ENCODE data around the gene OLFM3.

- no peak for TF ChIP-seq CTCF (IDR thresholded peaks at IDR 0.05; ENCODE audit: low read depth, low read length)
- no peak for TF ChIP-seq MAX (IDR thresholded peaks at IDR 0.05; ENCODE audit: low read depth, low read length)
- TF ChIP-seq POLR2A (IDR thresholded peaks at IDR 0.05; ENCODE audit: extremely low read depth, insufficient read length): no peak
These were observed 25.4 kb downstream of the OLFM3 start for GRCh38 chr1:101971304-101971703.
